Fibroblast of skin of right quadriceps (primary cell): Measurements from ENCODE around the gene PABPC1L.

Source experiments
- DNase-seq: peaks from one replicate; pipeline ENCODE4 v3.0.0-alpha.2; 2013

Gene PABPC1L

GRCh38 chr20:44945261-44945660 is 35.4 kb downstream of the PABPC1L start:
- no peak for DNase-seq

GRCh38 chr20:44946271-44946852 is 36.5 kb downstream of the PABPC1L start:
- DNase-seq, result no peak

GRCh38 chr20:44948107-44948506 is 38.2 kb downstream of the PABPC1L start:
- no peak for DNase-seq

DNA sequence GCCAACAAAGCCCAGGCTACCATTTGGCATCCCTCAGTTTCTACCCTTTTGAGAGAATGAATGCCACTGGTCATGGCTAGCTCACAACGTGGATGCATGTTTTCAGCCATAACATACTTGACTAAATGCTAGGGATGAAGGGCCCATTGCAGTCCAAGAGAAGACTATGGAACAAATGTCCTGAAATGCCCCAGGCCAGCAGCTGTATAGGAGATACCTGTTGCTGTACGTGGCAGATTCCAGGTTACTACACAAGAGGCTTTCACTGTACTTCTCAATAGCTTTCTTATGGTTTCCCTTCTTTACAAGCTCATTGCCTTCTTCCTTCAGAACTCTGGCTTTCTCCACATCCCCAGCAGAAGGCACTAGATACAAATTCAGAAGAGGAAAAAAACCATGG is 38.7 kb downstream of the PABPC1L start:
- DNase-seq, result no peak

DNA sequence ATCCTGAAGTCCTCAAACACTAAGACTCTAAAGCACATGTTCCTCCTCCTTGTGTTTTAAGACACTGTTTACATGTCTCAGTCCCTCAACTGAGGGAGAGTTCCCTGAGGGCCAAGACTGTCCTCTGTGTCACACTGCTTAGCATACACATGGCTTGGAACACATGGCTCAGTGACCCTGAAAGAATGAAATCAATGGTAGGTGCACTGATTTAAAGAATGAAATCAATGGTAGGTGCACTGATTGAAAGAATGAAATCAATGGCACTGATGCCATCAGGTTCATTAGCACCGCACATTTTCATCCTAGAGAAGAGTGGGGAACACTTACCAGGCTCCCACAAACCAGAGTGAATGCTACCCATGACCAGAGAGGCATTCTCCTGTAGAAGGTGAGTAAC is 40.5 kb downstream of the PABPC1L start:
- DNase-seq, result no peak

GRCh38 chr20:44952731-44953130 is 42.9 kb downstream of the PABPC1L start:
- DNase-seq, result no peak

- DNase-seq, result no peak
Measured at GRCh38 chr20:44954211-44954610, 44.4 kb downstream of the PABPC1L start.

DNA sequence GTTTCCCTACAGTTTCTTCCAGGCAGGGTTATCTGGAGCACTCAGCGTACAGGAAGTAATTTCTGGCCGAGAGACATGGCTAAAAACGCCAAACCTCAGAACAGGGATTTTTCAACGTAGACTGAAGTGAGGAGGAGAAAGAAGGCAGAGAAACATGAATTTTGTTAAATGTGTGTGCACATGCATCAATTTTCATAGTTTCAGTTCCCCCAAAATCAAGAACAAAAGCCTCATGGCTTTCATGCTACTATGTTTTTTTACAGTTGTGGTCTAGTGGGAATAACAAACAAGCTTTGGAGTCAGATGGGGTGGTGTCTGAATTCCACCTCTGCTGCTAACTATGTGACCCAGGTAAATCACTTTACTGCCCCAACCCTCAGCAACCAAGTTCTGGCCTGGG is 45.4 kb downstream of the PABPC1L start:
- no peak for DNase-seq

DNA sequence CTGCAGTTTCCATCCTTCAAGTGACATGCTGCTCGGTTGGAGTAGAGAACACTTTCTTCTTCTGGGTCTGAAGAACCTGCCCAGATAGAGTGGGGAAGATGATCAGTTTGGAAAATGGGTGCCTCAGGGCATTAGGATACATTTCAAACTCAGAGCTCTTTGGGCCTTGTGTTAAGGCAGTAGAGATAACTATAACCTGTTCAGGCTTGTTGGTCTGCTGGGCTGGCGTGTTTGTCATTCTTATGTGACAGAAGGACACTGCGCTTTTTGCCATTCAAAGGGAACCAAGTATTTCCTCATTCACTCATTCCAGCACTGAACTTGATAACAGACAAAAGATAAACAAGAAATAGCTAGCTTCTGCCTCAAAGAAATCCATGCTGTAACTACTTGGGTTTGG is 46.5 kb downstream of the PABPC1L start:
- DNase-seq, result no peak

DNA sequence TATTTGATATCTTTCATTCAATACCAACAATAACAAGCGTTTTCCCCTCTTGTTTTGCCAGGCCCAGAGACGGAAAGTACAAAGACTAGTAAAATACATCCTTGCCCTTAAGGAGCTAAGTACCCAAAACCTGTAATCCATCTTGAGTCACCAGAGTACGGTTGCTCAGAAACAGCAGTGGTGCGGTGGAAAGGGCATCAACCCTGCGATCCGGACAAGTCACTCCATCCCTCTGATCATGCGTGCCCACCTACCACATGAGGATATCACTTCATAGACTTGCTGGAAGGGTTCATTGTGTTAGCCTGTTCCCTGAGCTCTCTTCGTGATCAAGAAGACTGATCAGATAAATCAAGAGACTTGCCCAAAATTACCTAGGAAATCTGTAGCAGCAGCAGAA is 48.4 kb downstream of the PABPC1L start:
- DNase-seq, result no peak

GRCh38 chr20:44959082-44959637 is 49.3 kb downstream of the PABPC1L start:
- peak; percentile 27 for DNase-seq

DNA sequence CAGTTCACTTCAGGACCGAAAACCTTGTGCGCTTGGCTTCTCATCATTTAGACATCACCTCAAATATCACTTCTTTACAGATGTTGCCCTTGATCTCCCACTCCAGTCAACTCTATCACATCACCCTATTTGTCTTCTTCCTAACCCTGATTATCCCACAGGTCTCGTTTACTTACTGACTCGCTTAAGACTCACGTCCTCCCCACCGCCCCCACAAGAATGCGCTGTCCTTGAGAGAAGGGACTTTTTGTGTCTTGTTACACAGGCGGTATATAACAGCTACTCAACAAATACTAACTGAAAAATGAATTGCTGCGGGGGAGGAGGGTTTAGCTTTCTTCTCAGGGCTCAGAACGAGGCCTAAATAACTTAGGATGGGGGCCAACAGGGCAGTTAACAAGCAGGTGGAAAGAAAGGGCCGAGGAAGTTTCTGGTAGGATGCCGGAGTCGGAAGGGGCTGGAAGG is 49.8 kb downstream of the PABPC1L start:
- peak; percentile 59 for DNase-seq

- peak; percentile 89 for DNase-seq
Measured at GRCh38 chr20:44960103-44960852, 50.4 kb downstream of the PABPC1L start, which contains the start of gene TOMM34. Gene TOMM34 (minus strand): TSS chr20:44960397. CDS start chr20:44960333, 64 bp downstream.

DNA sequence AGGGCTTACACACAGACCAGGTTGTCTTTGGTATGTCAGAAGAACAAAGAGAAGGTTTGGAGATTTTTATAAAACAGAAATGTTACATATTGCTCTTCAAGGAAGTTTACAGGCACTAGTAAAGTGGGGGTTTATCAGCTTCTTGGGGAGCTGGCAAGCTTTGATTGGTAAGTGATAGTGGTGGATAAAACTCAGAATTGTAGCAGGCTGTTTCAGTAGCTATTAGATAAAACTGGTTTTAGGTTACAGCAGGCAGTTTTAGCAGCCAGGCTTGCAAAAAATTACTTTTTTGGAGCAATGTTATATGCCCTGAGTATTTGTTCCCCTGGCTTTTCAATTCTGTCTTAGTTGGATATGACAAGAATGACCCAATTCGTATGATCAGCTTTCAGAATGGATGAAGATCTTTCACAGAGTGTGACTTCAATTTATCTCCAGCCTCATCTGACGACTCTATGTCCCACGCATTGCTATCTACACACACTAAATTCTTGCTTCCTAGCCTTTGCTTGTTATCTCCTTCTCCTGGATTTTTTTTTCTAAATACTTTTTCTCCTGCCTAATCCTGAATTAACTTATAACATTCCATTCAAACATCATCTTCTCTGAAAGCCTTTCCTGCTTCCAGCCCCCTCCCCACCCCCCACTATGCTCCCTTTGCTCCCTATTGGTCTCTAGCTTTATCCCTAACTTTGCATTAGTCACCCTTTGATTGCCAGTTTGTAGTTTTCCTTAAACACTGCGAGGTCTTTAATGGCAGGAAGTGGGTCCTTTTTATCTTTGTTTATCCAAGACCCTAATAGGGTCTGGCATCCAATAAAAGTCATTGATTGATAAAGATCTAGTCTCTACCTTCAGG is 51.4 kb downstream of the PABPC1L start:
- DNase-seq, result peak; percentile 39

GRCh38 chr20:44961870-44962267 is 52.0 kb downstream of the PABPC1L start:
- DNase-seq, result peak; percentile 64

DNA sequence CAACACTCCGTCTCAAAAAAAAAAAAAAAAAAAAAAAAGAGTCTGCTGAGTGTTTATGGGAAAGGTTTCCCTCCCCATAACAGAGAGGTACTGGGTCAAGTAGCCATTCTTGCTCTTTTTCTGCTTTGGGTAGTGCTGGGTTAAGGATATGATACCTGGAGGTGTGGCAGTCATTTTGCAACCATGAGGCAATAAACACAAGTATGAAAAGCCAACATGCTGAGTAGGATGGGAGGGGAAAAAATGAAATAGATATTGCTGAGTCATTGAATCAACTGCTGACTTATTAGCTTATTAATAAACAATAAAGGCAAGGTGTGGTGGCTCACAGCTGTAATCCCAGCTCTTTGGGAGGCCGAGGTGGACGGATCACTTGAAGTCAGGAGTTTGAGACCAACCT is 52.6 kb downstream of the PABPC1L start:
- DNase-seq, result no peak

- no peak for DNase-seq
Measured at GRCh38 chr20:44963325-44964215, 53.7 kb downstream of the PABPC1L start.

- DNase-seq, result no peak
Measured at GRCh38 chr20:44965651-44966029, 55.8 kb downstream of the PABPC1L start.

DNA sequence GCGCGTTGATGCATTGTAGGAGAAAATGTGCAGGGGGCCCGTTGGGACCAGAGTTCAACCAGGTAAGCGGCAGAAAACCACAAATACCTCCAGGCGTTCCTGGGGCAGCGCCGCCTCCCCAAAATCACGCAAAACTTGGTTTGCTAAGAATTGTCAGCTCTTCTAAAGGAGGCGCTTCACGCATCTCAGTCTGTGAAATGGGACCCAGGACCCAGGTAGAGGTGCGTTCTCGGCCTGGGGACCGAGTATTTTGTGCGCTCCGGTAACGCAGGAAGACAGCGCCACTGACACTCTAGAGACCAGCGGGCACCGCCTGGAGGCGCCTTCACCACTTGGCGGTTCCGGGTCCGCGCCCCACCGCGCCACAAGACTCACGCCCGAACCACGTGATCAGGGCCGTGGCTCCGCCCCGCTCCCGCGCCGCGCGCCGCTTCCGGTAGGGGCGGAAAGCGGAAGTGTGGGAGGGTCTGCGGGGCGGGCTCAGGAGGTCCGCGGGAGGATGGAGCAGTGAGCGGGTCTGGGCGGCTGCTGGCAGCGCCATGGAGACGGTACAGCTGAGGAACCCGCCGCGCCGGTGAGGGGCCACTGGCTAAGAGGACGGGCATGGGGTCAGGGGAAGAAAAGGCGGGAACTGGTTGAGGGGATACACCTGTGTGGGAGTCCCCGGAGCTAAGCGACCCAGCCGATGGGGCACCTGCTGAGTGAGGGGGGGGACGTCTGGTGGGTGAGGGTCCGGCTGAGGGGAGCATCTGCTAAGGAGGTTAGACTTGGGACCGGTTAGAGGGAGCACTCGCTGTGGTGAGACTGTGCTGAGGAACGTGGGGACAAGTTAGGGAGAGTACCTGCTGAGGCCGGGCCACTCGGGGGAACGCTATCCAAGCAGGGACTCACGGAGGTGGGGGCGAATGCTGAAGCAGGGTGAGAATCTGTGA is 56.4 kb downstream of the PABPC1L start, which contains the start of gene STK4:
Gene STK4, plus strand, starts transcription at position 483 of the 932 bp plus-strand sequence. Its CDS starts 57 bp downstream, at position 540.
- DNase-seq, result peak; percentile 91

DNA sequence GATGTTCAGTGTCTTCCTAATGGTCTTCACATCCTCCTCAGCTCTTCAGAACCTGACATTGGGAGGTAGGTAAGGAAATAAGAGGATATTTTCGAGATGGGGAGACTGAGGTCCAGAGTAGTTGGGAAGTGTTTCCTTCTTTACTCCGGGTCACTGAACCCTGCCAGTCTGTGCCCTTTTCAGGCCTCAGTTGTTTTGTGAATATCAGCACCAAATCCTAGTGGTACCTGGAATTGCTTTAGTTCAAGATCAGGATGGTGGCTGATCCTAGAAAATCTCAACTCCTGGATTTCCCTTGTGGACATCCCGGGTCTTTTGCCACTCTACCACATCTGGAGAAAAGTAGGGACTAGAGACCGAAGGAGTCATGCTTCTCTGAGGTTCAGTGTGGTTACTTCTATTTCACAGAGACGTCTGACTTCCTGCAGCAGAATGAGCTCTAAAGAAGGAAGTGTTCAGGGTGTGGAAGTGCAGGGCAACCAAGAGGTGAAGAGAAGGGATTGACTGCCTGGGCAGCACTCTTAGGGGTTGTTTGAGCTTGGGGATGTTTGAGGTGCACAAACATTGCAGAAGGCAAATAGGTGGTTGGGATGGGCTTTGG is 57.4 kb downstream of the PABPC1L start:
- no peak for DNase-seq
